GM21723 (cell line): ENCODE results near the gene MTM1.

Experiments
- ATAC-seq: cut with Tn5 transposase; IDR thresholded peaks from one replicate; pipeline ENCODE4 v1.9.1; 2021; ENCODE audit warnings: mild to moderate bottlenecking, moderate library complexity; ENCODE audit not compliant: unreplicated experiment

Gene MTM1

DNA sequence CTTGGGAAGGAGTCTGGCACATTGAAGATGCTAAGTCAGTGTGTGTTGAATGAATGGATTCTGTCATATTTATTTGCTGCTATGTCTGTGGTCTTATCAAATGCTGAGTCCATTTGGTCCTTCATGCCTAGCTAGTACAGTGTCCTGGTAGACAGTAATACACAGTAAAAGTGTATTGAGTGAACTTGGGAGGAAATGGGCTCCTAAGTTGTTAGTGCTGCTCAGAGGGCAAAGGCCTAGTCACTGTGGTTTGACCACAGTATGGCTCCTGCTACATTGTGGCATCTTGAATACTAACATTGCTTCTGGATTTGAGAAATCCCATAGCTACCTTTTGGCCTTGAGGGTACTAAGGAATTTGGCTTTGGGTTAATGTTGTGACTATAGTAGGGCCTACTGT is 33.9 kb downstream of the MTM1 start:
- ATAC-seq: no peak

DNA sequence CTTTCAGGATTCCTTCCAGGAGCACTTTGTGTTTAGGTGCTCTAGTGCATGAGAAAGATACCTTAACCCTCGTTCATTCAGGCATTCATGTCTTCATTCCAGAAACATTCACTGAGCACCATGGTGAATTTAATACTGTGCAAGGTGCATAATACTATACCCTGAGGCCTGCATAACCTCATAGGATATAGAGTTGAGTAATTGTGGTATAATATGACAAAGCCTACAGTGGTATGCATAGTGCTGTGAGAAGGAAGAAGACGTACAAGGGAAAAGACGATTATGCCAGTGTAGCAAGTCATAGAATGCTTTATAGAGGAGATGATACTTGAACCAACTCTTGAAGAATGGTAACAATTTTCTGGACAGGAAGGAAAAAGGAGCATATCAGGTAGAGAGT is 34.3 kb downstream of the MTM1 start:
- ATAC-seq: no peak

DNA sequence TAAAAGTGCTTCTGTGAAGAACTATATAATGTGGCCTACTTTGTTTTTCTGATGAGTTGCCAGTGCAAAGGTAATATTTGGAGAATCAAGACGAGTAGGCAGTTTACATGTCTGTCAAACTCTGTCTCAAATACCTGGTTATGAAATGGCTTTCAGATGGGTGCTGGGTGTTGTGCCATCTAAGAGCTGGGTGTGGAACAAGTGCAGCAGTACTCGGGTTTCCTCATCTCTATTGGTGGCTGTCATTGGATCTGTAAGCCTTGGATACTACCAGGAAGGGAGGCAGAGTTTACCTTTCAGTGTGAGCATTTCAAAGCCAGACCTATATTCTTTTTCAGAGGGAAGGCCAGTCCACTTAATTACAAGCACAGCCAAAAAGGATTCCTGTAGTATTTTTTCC is 37.2 kb downstream of the MTM1 start:
- no peak for ATAC-seq

DNA sequence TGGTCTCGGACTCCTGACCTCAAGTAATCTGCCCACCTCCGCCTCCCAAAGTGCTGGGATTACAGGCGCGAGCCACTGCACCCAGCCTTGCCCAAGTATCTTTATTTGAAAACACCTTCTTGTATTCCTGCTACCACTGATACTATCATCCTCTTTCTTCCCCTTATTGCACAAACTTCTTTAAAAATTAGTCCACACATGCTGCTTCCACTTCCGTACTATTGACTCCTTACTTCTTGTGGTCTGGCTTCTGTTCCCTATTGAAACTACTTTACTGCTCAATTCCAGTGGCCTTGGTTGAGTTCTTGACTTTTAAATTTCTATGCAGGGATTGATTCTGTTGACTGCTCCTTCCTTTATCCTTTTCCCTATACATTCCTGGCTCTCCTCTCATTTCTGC is 38.8 kb downstream of the MTM1 start:
- no peak for ATAC-seq

DNA sequence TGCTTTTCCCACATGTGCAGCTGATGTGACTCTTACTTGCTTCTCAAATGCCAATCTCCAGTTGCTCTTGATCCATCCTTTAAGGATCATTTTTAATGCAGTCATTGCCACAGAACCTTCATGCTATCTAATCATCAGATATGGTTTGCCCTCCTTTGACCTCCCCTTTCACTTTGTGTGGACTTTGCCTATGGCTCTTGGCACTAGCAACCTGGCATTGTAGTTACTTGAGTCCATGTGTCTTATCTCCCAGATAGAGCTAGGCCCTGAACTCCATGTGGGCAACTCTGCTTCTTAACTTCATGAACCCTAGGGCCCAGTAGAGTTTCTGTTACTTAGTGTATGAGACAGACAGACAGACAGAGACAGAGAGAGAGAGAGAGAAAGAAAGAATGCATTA is 41.6 kb downstream of the MTM1 start:
- ATAC-seq: no peak

DNA sequence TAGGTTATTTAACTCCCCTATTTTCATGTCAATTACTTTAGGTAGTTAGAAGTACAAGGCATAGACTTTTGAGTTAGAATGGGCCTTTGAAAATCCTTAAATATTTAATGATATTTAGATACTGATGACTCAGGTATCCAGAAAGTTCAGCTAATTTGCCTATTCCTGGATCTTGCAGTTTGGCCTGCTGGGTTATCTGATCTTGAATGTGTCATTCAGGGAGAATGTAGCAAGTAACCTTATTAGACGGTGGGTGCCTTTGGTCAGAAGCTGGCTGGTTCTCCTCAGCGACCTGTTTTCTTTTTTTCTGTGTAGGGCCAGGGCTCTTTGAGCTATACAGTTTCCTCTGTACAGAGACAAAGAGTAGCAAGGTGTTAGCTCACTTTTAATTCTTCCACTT is 42.0 kb downstream of the MTM1 start:
- ATAC-seq: no peak

DNA sequence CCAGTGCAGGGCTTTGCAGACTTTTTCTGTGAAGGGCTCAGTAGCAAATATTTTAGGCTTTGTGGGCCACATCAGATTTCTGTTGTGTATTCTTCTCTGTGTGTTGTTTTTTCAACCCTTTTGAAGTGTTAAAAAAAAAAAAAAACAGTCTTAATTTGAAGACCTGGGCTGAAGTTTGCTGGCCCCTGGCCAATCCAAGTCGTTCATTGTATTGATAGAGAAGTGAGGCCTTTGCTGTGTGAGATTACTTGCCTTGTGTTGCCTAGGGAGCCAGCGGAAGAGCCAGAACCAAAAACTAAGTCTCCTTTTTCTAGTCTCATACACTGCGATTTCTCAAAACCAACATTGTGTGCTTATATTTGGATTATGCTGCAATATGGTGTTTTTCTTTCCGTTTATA is 46.9 kb downstream of the MTM1 start:
- no peak for ATAC-seq

DNA sequence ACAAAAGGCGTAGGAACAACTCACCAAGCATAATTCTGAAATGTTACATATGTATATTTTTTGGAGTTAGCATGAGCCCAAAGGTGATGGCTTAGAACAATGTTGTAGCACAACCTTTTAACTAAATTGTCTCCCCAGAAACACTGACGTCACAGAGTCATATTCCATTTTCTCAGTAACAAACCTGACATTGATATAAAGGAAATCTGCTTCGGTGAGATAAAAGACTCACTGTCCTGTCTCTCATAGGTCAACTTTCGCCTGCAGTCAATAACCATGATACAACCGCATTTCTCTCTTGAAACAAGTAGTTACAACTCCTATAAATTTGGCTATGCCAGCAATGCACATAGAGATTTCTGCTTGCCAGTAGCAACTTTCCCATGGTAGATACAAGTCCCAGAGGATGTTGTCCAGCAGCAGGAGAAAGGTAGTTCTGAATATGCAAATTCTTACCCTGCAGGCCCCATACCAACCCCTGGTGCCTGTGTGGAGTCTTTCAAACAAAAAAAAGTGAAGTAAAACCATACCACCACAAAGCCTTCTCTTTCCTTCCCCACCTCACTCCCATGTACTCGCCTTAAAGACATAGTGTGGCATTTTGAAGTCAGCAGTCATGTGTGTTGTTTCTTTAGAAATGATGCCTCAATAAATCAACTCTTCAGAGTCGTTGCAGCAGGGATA is 47.9 kb downstream of the MTM1 start:
- ATAC-seq: no peak

DNA sequence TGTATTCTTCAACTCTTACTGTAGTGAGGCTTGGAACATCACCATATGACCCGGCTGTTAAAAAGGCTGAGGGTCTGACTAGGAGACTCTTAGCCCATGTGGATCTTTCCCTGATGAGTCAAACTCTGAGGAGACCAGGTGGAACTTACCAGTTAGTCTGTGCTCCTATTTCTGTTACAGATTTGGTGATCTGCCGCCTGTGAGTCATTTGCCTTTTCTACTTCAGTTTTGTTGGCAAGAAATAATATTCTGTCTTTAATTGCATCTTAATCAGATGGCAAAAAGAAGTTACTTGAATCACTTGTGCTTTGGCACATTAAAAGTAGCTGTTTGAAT is 48.4 kb downstream of the MTM1 start:
- no peak for ATAC-seq

DNA sequence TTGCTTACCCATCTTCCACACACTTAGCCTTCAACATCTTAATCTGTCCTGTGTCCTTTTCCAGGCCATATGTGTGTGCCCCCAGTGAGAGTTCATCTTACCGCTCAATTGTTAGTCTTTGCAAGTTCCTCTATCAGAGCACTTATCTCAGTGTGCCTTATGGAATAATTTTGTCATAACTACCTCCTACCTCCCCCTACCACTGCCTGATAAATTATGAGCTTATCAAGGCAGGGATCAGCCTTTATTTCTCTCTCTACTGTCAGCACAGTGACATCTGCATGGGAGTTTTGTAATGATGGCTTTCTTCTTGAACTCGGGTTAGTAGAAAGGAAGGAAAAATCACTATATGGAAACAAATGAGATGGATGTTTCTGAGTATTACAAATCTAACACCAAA is 53.2 kb downstream of the MTM1 start:
- ATAC-seq: no peak

DNA sequence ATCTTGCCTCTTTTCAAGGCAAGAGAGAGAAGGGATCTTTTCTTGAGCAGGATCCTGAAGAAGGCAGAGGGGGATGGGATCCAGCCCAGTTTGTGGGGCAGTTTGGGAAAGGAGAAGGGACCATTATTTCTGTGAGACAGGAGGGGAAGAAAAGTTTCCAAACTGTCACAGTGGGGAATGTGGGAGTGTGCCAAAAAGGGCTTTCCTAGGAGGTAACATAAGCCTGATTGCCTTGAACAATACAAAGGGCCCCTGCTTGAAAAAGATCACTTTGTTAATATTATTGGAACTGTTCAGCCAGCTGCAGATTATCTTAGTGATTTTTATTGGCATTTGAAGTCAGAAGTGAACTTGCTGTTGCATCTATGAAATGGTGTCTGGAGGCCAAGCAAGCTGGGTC is 55.2 kb downstream of the MTM1 start:
- ATAC-seq: no peak

DNA sequence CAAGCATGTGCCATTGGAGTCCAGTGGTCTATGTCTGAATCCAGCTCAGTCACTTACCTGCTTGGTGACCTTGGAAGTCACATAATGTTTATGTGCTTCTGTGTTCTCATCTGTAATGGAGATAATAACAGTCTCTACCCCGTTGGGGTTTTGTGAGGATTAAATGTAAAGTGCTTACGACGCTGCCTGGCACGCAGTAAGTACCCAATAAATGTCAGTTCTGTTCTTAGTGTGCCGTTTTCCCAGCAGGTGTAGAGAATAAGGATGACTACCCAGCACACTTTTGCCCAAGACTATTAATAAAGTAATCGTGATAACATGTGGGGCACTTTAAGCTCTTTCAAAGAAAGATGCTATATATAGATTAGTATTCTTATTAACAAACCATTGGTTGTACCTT is 56.7 kb downstream of the MTM1 start:
- ATAC-seq: no peak

DNA sequence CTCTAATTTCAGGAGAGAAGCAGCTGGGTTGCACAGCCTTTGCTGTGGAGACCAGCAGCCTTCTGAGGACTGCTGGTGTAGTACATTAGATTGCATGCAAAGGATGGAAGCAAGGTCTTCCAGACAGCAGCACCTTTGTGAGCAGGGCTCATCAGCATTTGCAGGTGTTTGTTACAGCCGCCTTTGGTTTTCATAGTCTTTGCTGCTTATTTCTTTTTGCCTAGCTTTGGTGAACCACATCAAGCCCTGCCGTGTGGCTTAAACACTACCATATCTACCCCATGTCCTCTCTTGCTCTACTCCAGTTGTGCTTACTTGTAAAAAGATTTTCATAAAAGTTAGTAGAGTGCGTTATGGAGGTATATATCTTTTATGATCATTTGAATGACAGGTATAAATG is 57.5 kb downstream of the MTM1 start:
- no peak for ATAC-seq

DNA sequence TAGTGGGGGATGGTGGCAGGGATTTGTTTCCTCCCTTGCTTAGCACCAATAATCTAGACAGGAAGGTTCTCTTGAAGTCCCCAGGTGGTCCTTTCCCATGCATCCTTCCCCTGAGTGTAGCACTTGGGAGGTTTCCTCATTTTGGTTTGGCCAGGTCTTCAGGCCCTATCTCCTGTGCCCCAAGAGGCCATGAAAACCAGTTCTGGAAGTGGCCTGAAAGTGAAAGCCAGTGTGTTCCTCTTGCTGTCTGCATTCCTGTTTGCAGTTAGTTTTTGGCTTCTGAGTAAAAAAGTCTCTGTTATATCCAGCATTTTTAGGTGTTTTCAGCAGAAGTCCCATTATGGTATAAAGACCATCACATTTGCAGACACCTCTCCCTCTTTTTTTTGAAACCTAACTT is 59.5 kb downstream of the MTM1 start:
- no peak for ATAC-seq

DNA sequence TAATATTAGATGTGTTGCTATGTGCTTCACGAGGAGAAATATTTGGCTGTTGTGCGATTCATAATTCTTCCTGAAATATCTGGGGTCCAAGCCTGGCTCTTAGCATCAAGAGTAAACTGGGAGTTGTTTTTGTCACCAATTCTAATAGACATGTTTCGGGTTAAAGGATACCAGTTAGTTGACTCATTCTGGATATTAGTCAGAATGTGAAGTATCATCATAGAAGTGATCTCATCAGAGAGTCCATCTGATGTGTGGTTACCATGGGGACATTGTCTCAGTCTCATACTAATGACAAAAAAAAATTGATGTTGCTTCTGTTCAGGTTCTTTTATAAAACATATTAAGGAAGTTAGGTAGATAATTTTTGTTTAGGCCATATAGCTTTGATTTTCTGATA is 67.5 kb downstream of the MTM1 start:
- peak; percentile 67 for ATAC-seq

DNA sequence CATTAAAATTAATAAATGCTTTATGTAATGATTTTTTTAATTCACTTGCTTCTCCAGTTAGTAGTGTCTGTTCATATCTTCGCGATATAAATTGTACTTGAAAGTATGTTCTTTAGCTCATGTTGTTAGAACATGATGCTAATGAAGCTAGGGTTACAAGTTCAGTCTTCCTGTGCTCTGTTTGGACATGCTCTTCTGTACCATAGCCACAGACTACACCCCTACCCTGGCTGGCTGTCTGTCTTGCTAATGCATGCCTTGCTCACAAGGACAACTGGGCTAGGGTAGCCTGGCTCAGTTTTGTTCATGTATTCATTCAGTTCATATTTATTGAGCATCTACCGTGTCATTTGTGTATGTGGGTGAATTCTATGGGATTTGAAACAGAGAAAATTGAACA is 74.0 kb downstream of the MTM1 start:
- no peak for ATAC-seq

DNA sequence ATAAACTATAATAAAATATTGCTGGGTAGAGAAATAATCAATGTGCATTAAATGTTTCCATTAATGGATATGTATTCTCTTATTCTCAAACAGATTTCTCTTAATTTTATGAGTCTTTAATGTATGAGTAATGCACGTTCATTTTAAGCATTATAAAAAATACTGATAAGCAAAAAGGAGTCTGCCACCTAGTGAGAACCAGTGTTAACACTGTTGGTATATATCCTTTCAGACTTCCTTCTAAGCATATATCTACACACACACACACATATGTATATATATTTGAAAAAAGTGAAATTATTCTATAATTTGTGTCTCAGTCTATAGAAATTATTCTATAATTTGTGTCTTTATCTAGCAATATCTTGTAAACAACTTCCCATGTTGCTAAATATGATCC is 74.8 kb downstream of the MTM1 start:
- ATAC-seq: no peak

DNA sequence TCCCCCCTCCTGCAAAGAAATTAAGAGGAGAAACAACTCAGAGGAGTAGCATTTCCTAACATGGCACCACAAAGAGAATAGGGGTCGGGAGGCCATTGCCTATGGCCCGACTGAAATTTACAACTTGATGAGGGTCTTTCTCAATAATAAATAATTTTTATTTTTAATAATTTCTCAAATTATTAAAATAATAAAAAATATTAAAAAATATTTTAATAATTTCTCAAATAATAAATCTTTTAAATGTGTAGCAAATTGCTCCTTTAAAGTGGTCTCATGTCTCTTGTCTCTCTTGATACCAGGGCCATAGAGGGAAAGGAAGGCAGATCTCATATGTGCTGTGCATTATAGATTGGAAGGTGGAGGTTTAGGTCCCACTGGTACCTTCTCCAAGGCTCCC is 75.5 kb downstream of the MTM1 start:
- ATAC-seq: no peak

DNA sequence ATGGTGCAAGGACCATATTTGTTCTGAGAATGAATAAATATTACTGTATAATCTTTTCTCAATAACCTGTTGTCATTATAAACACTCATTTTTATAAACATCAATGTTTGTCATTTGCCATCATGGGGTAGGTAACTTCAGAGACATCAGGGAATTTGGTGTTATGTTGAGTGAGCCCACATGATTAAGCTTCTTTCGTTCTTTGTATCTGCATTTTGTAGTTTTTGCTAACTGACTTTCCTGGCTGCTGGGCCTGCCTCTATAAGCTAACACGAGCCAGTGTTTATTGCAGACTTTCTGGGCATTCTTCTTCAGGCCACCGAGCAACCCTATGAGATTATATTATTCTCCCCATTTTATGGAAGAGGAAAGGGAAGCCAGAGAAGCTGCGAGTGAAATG is 76.0 kb downstream of the MTM1 start:
- no peak for ATAC-seq

DNA sequence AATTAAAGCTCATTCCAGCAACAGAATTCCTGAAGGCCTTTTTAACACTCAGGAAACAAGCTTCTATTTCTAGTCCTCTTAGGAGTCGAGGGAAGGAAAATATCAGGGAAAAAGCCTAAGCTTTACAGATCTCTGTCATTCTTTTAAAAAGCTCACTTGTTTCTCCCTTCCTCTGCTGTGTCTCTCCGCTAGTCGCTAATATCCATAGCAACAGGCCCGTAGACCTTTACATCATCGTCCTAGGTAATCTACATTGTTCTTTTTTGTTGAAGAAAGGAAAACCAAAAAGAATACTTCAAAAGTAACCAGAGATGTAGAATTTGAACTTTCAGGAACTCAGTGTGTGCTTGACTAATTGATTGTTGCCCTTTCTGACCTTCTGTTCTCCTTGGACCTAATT is 78.9 kb downstream of the MTM1 start:
- ATAC-seq: no peak

DNA sequence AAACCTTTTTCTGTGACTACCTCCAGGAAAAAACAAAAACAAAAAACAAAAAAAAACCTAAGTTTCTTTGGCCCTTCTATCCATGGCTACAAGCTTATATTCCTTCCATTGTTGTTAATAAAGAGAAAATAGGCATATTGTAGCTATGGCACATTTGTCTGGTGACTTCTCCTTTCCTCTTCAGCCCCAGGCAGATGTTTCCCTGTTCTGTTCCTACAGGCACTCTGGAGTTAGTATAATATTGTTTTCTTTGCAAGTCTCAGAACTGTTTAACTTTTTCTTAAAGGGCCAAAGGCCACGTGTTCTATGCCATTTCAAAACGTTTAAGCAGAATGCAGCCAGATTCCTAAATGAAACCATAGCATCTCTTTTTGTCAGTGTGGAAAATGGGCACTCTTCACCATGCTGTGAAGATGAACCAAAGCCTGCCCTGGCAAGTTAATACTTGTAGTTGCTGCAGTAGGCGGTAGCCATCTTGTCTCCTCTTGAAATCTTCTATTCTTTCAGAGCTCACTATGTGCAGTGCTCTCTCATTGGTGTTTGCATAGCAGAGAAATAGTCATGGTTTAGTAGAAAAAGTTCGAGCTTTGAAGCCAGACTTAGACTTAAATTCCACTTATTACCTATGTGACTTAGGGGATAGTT is 80.0 kb downstream of the MTM1 start:
- no peak for ATAC-seq

DNA sequence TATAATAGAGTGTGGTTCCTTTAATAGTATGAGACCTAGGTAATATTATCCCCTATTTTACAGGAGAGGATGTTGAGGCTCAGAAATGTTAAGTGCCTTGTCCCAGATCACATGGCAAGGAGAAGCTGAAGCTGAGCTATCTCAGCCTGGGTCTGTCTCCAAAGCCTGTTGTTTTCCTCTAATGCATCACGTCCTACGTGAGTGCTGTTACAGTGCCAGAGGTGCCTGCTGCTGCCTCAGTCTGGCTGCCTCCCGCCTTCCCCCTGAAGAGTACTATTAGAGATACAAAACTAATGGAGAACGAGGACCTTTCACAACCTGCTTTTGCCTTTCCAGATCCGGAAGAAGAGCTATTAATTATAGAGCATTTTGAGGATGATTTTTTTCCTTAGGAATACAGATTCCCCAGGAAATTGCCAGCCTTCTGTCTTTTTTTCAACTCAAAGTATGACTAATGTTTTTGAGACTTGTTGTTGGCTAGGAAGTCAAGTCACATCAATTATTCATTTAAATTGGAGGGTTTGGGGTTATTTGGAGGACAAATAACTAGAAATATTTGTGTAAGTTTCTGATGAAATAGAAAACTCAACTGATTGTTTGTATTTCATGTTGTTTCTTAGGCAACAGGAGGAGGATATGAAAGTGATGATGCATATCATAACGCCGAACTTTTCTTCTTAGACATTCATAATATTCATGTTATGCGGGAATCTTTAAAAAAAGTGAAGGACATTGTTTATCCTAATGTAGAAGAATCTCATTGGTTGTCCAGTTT is 80.9 kb downstream of the MTM1 start:
- no peak for ATAC-seq
